H9 (cell line): ENCODE measurements around the gene SSTR5. TPM values are rescaled to one million over a fixed set of nuclear protein-coding genes. Genes with fewer than 3 reads are reported as not detected.

ENCODE experiments used
- DNase-seq: peaks from one replicate; pipeline ENCODE4 v3.0.0-alpha.2; 2017
- H2AFZ ChIP-seq: one replicate; pipeline ENCODE4 v1.6.1; 2013; ENCODE audit warnings: mild to moderate bottlenecking, low read length, control low read depth, moderate library complexity
- H2AK5ac ChIP-seq: 2 replicates; pipeline ENCODE4 v1.6.1; 2013; ENCODE audit warnings: low read length, control low read depth, mixed read lengths; ENCODE audit not compliant: insufficient read length
- H2BK120ac ChIP-seq: one replicate; pipeline ENCODE4 v1.6.1; 2013; ENCODE audit warnings: low read depth, mild to moderate bottlenecking, low read length, control low read depth, inconsistent platforms; ENCODE audit not compliant: poor library complexity, severe bottlenecking
- H2BK12ac ChIP-seq: 2 replicates; pipeline ENCODE4 v1.6.1; 2013; ENCODE audit warnings: low read length, control low read depth, mixed read lengths, low read depth; ENCODE audit not compliant: insufficient read length
- H2BK15ac ChIP-seq: 2 replicates; pipeline ENCODE4 v1.6.1; 2013; ENCODE audit warnings: low read depth, low read length, control low read depth
- H2BK20ac ChIP-seq: one replicate; pipeline ENCODE4 v1.6.1; 2013; ENCODE audit warnings: low read depth, mild to moderate bottlenecking, low read length, control low read depth, inconsistent platforms; ENCODE audit not compliant: poor library complexity, severe bottlenecking
- H2BK5ac ChIP-seq: 2 replicates; pipeline ENCODE4 v1.6.1; 2013; ENCODE audit warnings: low read length, control low read depth, mixed read lengths; ENCODE audit not compliant: insufficient read length
- H3K14ac ChIP-seq: 2 replicates; pipeline ENCODE4 v1.6.1; 2013; ENCODE audit warnings: low read length, control low read depth; ENCODE audit not compliant: insufficient read depth
- H3K18ac ChIP-seq: 2 replicates; pipeline ENCODE4 v1.6.1; 2013; ENCODE audit warnings: low read depth, mild to moderate bottlenecking, mixed read lengths, low read length, control low read depth; ENCODE audit not compliant: insufficient read length
- H3K23ac ChIP-seq: 2 replicates; pipeline ENCODE4 v1.6.1; 2013; ENCODE audit warnings: low read length, control low read depth, mixed read lengths, low read depth; ENCODE audit not compliant: insufficient read length
- H3K23me2 ChIP-seq: 2 replicates; pipeline ENCODE4 v1.6.1; 2013; ENCODE audit warnings: low read depth, mild to moderate bottlenecking, mixed read lengths, low read length, control low read depth; ENCODE audit not compliant: insufficient read length, poor library complexity, severe bottlenecking
- H3K27ac ChIP-seq: 2 replicates; pipeline ENCODE4 v1.5.1; 2013; ENCODE audit warnings: low read length, control low read depth, mixed read lengths, low read depth; ENCODE audit not compliant: insufficient read length
- H3K27me3 ChIP-seq: 2 replicates; pipeline ENCODE4 v1.6.1; 2013; ENCODE audit warnings: low read length, control low read depth, inconsistent platforms; ENCODE audit not compliant: insufficient read depth
- H3K4ac ChIP-seq: 2 replicates; pipeline ENCODE4 v1.6.1; 2013; ENCODE audit warnings: low read depth, mild to moderate bottlenecking, control low read depth, inconsistent platforms, low read length, moderate library complexity
- H3K4me1 ChIP-seq: 2 replicates; pipeline ENCODE4 v1.6.1; 2013; ENCODE audit warnings: low read length, control low read depth, inconsistent platforms; ENCODE audit not compliant: insufficient read depth
- H3K4me2 ChIP-seq: 2 replicates; pipeline ENCODE4 v1.6.1; 2013; ENCODE audit warnings: low read length, control low read depth, mixed read lengths; ENCODE audit not compliant: insufficient read length, insufficient read depth
- H3K56ac ChIP-seq: 2 replicates; pipeline ENCODE4 v1.6.1; 2013; ENCODE audit warnings: low read depth, mild to moderate bottlenecking, mixed read lengths, low read length, control low read depth; ENCODE audit not compliant: insufficient read length
- H3K79me1 ChIP-seq: 2 replicates; pipeline ENCODE4 v1.6.1; 2013; ENCODE audit warnings: low read depth, mild to moderate bottlenecking, moderate library complexity, low read length, control low read depth, inconsistent platforms; ENCODE audit not compliant: insufficient read depth, poor library complexity, severe bottlenecking
- H3K79me2 ChIP-seq: 2 replicates; pipeline ENCODE4 v1.6.1; 2013; ENCODE audit warnings: low read length, control low read depth, inconsistent platforms; ENCODE audit not compliant: insufficient read depth
- H3K9ac ChIP-seq: 2 replicates; pipeline ENCODE4 v1.6.1; 2013; ENCODE audit warnings: low read length, control low read depth, mixed read lengths; ENCODE audit not compliant: insufficient read length; ENCODE audit errors: extremely low read depth
- H3K9me3 ChIP-seq: one replicate; pipeline ENCODE4 v1.6.1; 2013; ENCODE audit warnings: low read depth, low read length, inconsistent platforms; ENCODE audit not compliant: control insufficient read depth
- H3T11ph ChIP-seq: one replicate; pipeline ENCODE4 v1.6.1; 2013; ENCODE audit warnings: mild to moderate bottlenecking, low read length, control low read depth, inconsistent platforms
- H4K20me1 ChIP-seq: one replicate; pipeline ENCODE4 v1.6.1; 2013; ENCODE audit not compliant: control insufficient read depth, insufficient read length, insufficient read depth
- H4K5ac ChIP-seq: 2 replicates; pipeline ENCODE4 v1.6.1; 2013; ENCODE audit warnings: low read depth, mild to moderate bottlenecking, mixed read lengths, low read length, control low read depth; ENCODE audit not compliant: insufficient read length
- H4K8ac ChIP-seq: replicated peaks from 2 replicates; pipeline ENCODE4 v1.6.1; 2013; ENCODE audit warnings: low read length, control low read depth, mixed read lengths, low read depth; ENCODE audit not compliant: insufficient read length
- H4K91ac ChIP-seq: 2 replicates; pipeline ENCODE4 v1.6.1; 2013; ENCODE audit warnings: low read depth, mild to moderate bottlenecking, moderate library complexity, mixed read lengths, low read length, control low read depth; ENCODE audit not compliant: insufficient read length
- H3K27ac Mint-ChIP-seq, 3 experiments: 2 replicates in 2 of 3; 3 replicates in 1 of 3; pipeline ENCODE4 v1.8.0; 2020 to 2021; ENCODE audit warnings: mixed read lengths in 3 of 3, mild to moderate bottlenecking in 1 of 3, moderate library complexity in 1 of 3
- H3K27me3 Mint-ChIP-seq: 2 replicates; pipeline ENCODE4 v1.8.0; 2021; ENCODE audit warnings: low read depth, mild to moderate bottlenecking, moderate library complexity, mixed read lengths
- H3K36me3 Mint-ChIP-seq, 3 experiments: 2 replicates in 2 of 3; 3 replicates in 1 of 3; pipeline ENCODE4 v1.8.0; 2020 to 2021; ENCODE audit warnings: low read depth in 3 of 3, mixed read lengths in 3 of 3; ENCODE audit not compliant: insufficient read depth in 1 of 3
- H3K4me1 Mint-ChIP-seq, 2 experiments: 2 replicates each; pipeline ENCODE4 v1.8.0; 2020; ENCODE audit warnings: mixed read lengths in 2 of 2
- H3K4me3 Mint-ChIP-seq, 2 experiments: 2 replicates in 1 of 2; 3 replicates in 1 of 2; pipeline ENCODE4 v1.8.0; 2020 to 2021; ENCODE audit warnings: mild to moderate bottlenecking in 2 of 2, mixed read lengths in 2 of 2, moderate library complexity in 1 of 2
- H3K9me3 Mint-ChIP-seq, 2 experiments: 2 replicates in 1 of 2; 3 replicates in 1 of 2; pipeline ENCODE4 v1.8.0; 2020; ENCODE audit warnings: mild to moderate bottlenecking in 2 of 2, mixed read lengths in 2 of 2, moderate library complexity in 1 of 2
- WGBS: extraction: QIAGEN DNeasy Blood & Tissue Kit; methylation state at CpG from one replicate; pipeline ENCODE4 v1.1.7; 2013; ENCODE audit warnings: missing lambda C conversion rate, low lambda C conversion rate, mixed read lengths; ENCODE audit not compliant: insufficient read length; ENCODE audit errors: extremely low coverage; 5-methylcytosine and 5-hydroxymethylcytosine counted together
- total RNA-seq: library from RNA; stranded (reverse); gene quantifications from 2 replicates; pipeline ENCODE4 v1.2.1, GENCODE V29; 2021
- TF ChIP-seq, protein P1 (sequence below): fragments of 200-600 bp; sonication (generic); conservative IDR thresholded peaks from 3 replicates; pipeline ENCODE4 v1.8.0; 2021; ENCODE audit warnings: antibody characterized with exemption, mild to moderate bottlenecking

Gene SSTR5
- total RNA-seq, 1 experiment from 2014 or later = 0.22 TPM

DNA sequence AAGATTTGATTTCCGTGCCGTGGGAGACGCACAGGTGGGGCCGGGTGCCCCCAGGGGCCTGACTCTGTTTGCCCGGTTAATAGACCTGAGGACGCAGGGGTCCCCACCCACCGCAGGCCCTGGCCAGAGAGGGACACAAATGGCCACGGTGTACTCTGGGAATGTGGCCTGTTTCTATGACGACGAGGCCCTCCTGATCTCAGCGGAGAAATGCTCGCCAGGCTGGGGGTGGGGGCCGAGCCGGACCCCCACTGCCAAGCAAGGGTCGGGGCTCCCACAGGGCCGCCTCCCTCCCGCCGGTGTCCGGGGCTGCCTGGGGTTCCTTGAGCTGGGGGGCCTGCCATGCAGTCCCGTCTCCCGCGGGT, 48.0 kb downstream of the SSTR5 start:
- Histone ChIP-seq H3K79me2 (no peaks in the 10 kb centered on the region), H2AFZ (no peak overlapping the region), H4K91ac (no peak overlapping the region), H3K27me3 (no peaks in the 10 kb centered on the region), H3K56ac (no peak overlapping the region), H3T11ph (no peak overlapping the region), H2BK120ac (no peak overlapping the region), H2BK12ac (no peak overlapping the region), H3K4me1 (no peaks in the 10 kb centered on the region), H3K14ac (no peak overlapping the region), H3K27ac (no peak overlapping the region), H2BK5ac (no peak overlapping the region), H3K18ac (no peak overlapping the region), H3K79me1 (no peaks in the 10 kb centered on the region), H3K23me2 (peaks cover 2% of the 10 kb centered on the region), H3K23ac (no peak overlapping the region), H3K4me2 (no peak overlapping the region), H4K20me1 (no peaks in the 10 kb centered on the region), H2AK5ac (no peak overlapping the region), H3K4ac (no peak overlapping the region), H2BK20ac (no peak overlapping the region), H3K9me3 (no peaks in the 10 kb centered on the region), H4K5ac (no peak overlapping the region), H4K8ac (no peak overlapping the region), H2BK15ac (no peak overlapping the region), H3K9ac (no peak overlapping the region)
- H3K4me1 Mint-ChIP-seq = no peaks in the 10 kb centered on the region
- peaks cover 4% of the 10 kb centered on the region; the same call in 1 of the 2 replicates for H3K27me3 Mint-ChIP-seq
- no peaks in the 10 kb centered on the region for H3K9me3 Mint-ChIP-seq
- H3K36me3 Mint-ChIP-seq = no peaks in the 10 kb centered on the region
- H3K4me3 Mint-ChIP-seq = no peak overlapping the region
- no peak overlapping the region for H3K27ac Mint-ChIP-seq
- TF ChIP-seq, protein P1, sequence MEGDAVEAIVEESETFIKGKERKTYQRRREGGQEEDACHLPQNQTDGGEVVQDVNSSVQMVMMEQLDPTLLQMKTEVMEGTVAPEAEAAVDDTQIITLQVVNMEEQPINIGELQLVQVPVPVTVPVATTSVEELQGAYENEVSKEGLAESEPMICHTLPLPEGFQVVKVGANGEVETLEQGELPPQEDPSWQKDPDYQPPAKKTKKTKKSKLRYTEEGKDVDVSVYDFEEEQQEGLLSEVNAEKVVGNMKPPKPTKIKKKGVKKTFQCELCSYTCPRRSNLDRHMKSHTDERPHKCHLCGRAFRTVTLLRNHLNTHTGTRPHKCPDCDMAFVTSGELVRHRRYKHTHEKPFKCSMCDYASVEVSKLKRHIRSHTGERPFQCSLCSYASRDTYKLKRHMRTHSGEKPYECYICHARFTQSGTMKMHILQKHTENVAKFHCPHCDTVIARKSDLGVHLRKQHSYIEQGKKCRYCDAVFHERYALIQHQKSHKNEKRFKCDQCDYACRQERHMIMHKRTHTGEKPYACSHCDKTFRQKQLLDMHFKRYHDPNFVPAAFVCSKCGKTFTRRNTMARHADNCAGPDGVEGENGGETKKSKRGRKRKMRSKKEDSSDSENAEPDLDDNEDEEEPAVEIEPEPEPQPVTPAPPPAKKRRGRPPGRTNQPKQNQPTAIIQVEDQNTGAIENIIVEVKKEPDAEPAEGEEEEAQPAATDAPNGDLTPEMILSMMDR = no peak
- no peak for DNase-seq
- no CpG with 5 or more reads among the region's 22 CpGs for WGBS
